CD8-positive, alpha-beta memory T cell (primary cell): ENCODE results near the gene OR2K2. TPM values are rescaled to one million over a fixed set of nuclear protein-coding genes. Genes with fewer than 3 reads are reported as not detected.
"Not testable (repeated sequence)": the region's sequence is repeated elsewhere in the genome, so short reads cannot be mapped to it uniquely, and the experiment has no call there.

Experiments
- CTCF ChIA-PET: fragments of 350-600 bp; sonication (Branson Sonifier 250); formaldehyde crosslinking; loops from one replicate; lab custom pipeline; 2021; ENCODE audit warnings: antibody characterized with exemption; lab: Charles Lee
- POLR2A ChIA-PET: fragments of 350-600 bp; sonication (Branson Sonifier 250); formaldehyde crosslinking; loops from one replicate; lab custom pipeline; 2021; ENCODE audit warnings: antibody characterized with exemption; lab: Charles Lee
- DNase-seq, 5 donors: peaks; one replicate each; pipeline versions ENCODE4 v3.0.0 to v3.0.0-alpha.2; 2020 to 2022; ENCODE audit warnings: mixed read lengths in 1 of 5
- H3K27ac ChIP-seq: one replicate; pipeline ENCODE4 v1.7.0; 2013; ENCODE audit warnings: low read depth, mild to moderate bottlenecking, low read length, moderate library complexity
- H3K27me3 ChIP-seq: 2 replicates; pipeline ENCODE4 v1.7.0; 2013; ENCODE audit warnings: low read length, mild to moderate bottlenecking; ENCODE audit not compliant: insufficient read depth, poor library complexity, severe bottlenecking
- H3K36me3 ChIP-seq: 2 replicates; pipeline ENCODE4 v1.7.0; 2013; ENCODE audit warnings: mild to moderate bottlenecking, low read length, moderate library complexity; ENCODE audit not compliant: insufficient read depth
- H3K4me1 ChIP-seq: 2 replicates; pipeline ENCODE4 v1.7.0; 2013; ENCODE audit warnings: mild to moderate bottlenecking, low read length, moderate library complexity; ENCODE audit not compliant: insufficient read depth
- H3K4me3 ChIP-seq: 2 replicates; pipeline ENCODE4 v1.7.0; 2013; ENCODE audit warnings: mild to moderate bottlenecking, low read length
- H3K9me3 ChIP-seq: 2 replicates; pipeline ENCODE4 v1.7.0; 2013; ENCODE audit warnings: mild to moderate bottlenecking, low read length
- H3K27ac Mint-ChIP-seq, 8 donors: one replicate each; pipeline ENCODE4 v1.8.0; 2020 to 2021; ENCODE audit warnings: mixed read lengths in 8 of 8, mild to moderate bottlenecking in 6 of 8, inconsistent platforms in 3 of 8, moderate library complexity in 3 of 8
- H3K27me3 Mint-ChIP-seq, 2 donors: one replicate each; pipeline ENCODE4 v1.8.0; 2020 to 2021; ENCODE audit warnings: mixed read lengths in 2 of 2, mild to moderate bottlenecking in 1 of 2, moderate library complexity in 1 of 2
- H3K36me3 Mint-ChIP-seq, 3 donors: one replicate each; pipeline ENCODE4 v1.8.0; 2020 to 2021; ENCODE audit warnings: mixed read lengths in 3 of 3, inconsistent platforms in 1 of 3, mild to moderate bottlenecking in 1 of 3
- H3K4me1 Mint-ChIP-seq, 3 donors: one replicate each; pipeline ENCODE4 v1.8.0; 2020 to 2021; ENCODE audit warnings: mixed read lengths in 3 of 3, inconsistent platforms in 1 of 3, mild to moderate bottlenecking in 1 of 3
- H3K4me3 Mint-ChIP-seq, 7 donors: one replicate each; pipeline ENCODE4 v1.8.0; 2020 to 2021; ENCODE audit warnings: mixed read lengths in 7 of 7, mild to moderate bottlenecking in 6 of 7, moderate library complexity in 4 of 7, inconsistent platforms in 2 of 7
- H3K9me3 Mint-ChIP-seq, 5 donors: one replicate each; pipeline ENCODE4 v1.8.0; 2020 to 2022; ENCODE audit warnings: mixed read lengths in 5 of 5, mild to moderate bottlenecking in 3 of 5, moderate library complexity in 2 of 5, inconsistent platforms in 1 of 5
- polyA plus RNA-seq: library from polyadenylated mRNA; unstranded; fragments of 300-500 nt; fragmentation: Illumina TruSeq; gene quantifications from one replicate; pipeline ENCODE4 v1.2.3, GENCODE V29; 2021
- total RNA-seq, 2 experiments: library from RNA; stranded (reverse); gene quantifications; one replicate each; pipeline ENCODE4 v1.2.3, GENCODE V29; 2021

The OR2K2 gene
- total and polyA plus RNA-seq, 3 experiments from 2014 or later: not detected

DNA sequence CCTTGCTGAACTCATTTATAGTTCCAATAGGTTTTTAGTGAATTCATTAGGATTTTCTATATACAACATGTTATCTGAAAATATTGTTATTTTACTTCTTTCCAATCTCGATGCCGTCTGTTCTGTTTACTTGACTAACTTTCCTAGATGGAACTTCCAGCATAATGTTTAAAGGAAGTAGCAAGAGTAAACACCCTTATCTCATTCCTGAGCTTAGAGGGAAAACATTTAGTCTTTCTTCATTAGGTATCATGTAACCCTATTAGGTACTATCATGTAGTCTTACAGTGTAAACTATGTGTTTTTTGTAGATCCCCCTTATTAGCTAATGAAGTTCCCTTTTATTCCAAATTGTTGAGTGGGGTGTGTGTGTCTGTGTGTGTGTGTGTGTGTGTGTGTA is 22.5 kb upstream of the OR2K2 start:
- H3K4me1 Mint-ChIP-seq: no peaks in the 10 kb centered on the region
- no peaks in the 10 kb centered on the region for H3K27me3 Mint-ChIP-seq
- Histone ChIP-seq H3K4me1 (no peaks in the 10 kb centered on the region), H3K27ac (no peak overlapping the region), H3K4me3 (no peak overlapping the region), H3K9me3 (no peaks in the 10 kb centered on the region), H3K27me3 (no peaks in the 10 kb centered on the region), H3K36me3 (no peaks in the 10 kb centered on the region)
- H3K4me3 Mint-ChIP-seq: no peak overlapping the region
- peaks cover 0 to 7% (median 4%) of the 10 kb centered on the region in 5 donors for H3K9me3 Mint-ChIP-seq
- H3K27ac Mint-ChIP-seq: no peak overlapping the region
- no peaks in the 10 kb centered on the region for H3K36me3 Mint-ChIP-seq
- ChIA-PET CTCF (no interaction called here), POLR2A (no interaction called here)
- DNase-seq: no peak

DNA sequence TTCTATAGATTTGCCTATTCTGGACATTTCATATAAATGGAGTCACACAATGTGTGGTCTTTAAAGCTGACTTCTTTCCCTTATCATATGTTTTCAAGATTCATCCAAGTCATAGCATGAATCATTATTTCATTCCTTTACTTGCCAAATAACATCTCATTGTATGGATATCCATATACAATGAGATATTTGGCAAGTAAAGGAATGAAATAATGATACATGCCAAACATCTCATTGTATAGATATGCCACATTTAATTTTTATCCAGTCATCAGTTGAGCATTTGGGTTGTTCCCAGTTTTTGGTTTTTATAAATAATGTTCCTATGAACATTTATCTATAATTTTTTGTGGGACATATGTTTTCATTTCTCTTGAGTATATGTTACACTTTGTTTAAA is 20.5 kb upstream of the OR2K2 start:
- Mint-ChIP-seq H3K4me1 (no peaks in the 10 kb centered on the region), H3K27ac (no peak overlapping the region), H3K36me3 (no peaks in the 10 kb centered on the region), H3K9me3 (peaks cover 0 to 9% (median 4%) of the 10 kb centered on the region in 5 donors), H3K27me3 (peaks cover 9 to 12% of the 10 kb centered on the region in 2 donors), H3K4me3 (no peak overlapping the region)
- POLR2A ChIA-PET: no interaction called here
- no peaks in the 10 kb centered on the region for H3K4me1 ChIP-seq
- no peaks in the 10 kb centered on the region for H3K9me3 ChIP-seq
- no peaks in the 10 kb centered on the region for H3K36me3 ChIP-seq
- CTCF ChIA-PET: no interaction called here
- DNase-seq: no peak
- H3K27me3 ChIP-seq: no peaks in the 10 kb centered on the region
- H3K27ac ChIP-seq: no peak overlapping the region
- H3K4me3 ChIP-seq: no peak overlapping the region

- Mint-ChIP-seq H3K9me3 (peaks cover 0 to 9% (median 4%) of the 10 kb centered on the region in 5 donors), H3K4me3 (no peak overlapping the region), H3K27ac (no peak overlapping the region), H3K27me3 (peaks cover 11 to 13% of the 10 kb centered on the region in 2 donors), H3K36me3 (no peaks in the 10 kb centered on the region), H3K4me1 (no peaks in the 10 kb centered on the region)
- ChIA-PET CTCF (no interaction called here), POLR2A (no interaction called here)
- Histone ChIP-seq H3K27ac (no peak overlapping the region), H3K4me3 (no peak overlapping the region), H3K27me3 (no peaks in the 10 kb centered on the region), H3K4me1 (no peaks in the 10 kb centered on the region), H3K9me3 (no peaks in the 10 kb centered on the region), H3K36me3 (no peaks in the 10 kb centered on the region)
- no peak for DNase-seq
Measured at GRCh38 chr9:111349766-111350165, 19.7 kb upstream of the OR2K2 start.

DNA sequence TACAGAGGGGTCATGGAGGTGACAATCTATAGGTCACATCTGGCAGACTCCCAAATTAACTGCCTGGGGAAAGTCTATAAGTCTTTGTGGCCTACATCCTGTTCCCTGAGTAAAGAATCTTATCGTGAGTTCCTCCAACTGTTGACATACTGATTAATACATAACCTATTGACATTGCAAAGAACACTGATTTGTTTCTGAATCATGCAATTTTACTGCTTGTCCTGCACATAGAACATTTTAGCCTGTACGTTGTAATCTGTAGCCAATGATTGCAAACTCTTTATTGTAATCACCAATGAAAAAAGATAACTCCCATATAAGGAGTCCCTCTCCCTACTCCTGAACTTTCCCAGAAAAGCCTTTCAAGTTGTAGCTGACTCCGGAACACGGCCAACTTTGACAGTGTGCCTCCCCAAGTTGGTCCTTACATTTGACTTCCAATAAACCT is 18.8 kb upstream of the OR2K2 start:
- H3K4me3 Mint-ChIP-seq: no peak overlapping the region
- DNase-seq: no peak
- peaks cover 13 to 16% of the 10 kb centered on the region in 2 donors for H3K27me3 Mint-ChIP-seq
- no peaks in the 10 kb centered on the region for H3K36me3 Mint-ChIP-seq
- H3K4me1 Mint-ChIP-seq: no peaks in the 10 kb centered on the region
- Histone ChIP-seq H3K9me3 (no peaks in the 10 kb centered on the region), H3K27me3 (no peaks in the 10 kb centered on the region), H3K4me1 (no peaks in the 10 kb centered on the region), H3K4me3 (no peak overlapping the region), H3K36me3 (no peaks in the 10 kb centered on the region), H3K27ac (no peak overlapping the region)
- CTCF ChIA-PET: no interaction called here
- POLR2A ChIA-PET: no interaction called here
- H3K9me3 Mint-ChIP-seq: peaks cover 0 to 9% (median 4%) of the 10 kb centered on the region in 5 donors
- H3K27ac Mint-ChIP-seq: no peak overlapping the region

DNA sequence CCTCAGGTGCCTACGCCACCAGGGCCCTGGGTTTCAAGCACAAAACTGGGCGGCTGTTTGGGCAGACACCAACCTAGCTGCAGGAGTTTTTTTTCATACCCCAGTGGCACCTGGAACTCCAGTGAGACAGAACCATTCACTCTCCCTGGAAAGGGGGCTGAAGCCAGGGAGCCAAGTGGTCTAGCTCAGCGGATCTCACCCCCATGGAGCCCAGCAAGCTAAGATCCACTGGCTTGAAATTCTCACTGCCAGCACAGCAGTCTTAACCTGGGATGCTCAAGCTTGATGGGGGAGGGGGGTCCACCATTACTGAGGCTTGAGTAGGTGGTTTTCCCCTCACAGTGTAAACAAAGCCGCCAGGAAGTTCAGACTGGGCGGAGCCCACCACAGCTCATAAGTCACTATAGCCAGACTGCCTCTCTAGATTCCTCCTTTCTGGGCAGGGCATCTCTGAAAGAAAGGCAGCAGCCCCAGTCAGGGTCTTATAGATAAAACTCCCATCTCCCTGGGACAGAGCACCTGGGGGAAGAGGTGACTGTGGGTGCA is 4.4 kb upstream of the OR2K2 start:
- peak in 2 of 5 donors; percentile 10 to 48 for DNase-seq
- H3K27me3 Mint-ChIP-seq: peaks cover 15 to 29% of the 10 kb centered on the region in 2 donors
- POLR2A ChIA-PET: not testable (repeated sequence)

GRCh38 chr9:111320631-111321030 is 9.4 kb downstream of the OR2K2 start:
- no peaks in the 10 kb centered on the region for H3K4me1 ChIP-seq
- DNase-seq: no peak
- ChIA-PET POLR2A (no interaction called here), CTCF (no interaction called here)
- H3K27ac ChIP-seq: no peak overlapping the region
- H3K9me3 ChIP-seq: no peaks in the 10 kb centered on the region
- no peak overlapping the region for H3K27ac Mint-ChIP-seq
- H3K4me3 Mint-ChIP-seq: no peak overlapping the region
- no peaks in the 10 kb centered on the region for H3K27me3 ChIP-seq
- H3K4me1 Mint-ChIP-seq: no peaks in the 10 kb centered on the region
- H3K4me3 ChIP-seq: no peak overlapping the region
- peaks cover 0 to 19% (median 9%) of the 10 kb centered on the region in 5 donors for H3K9me3 Mint-ChIP-seq
- peaks cover 2 to 22% of the 10 kb centered on the region in 2 donors for H3K27me3 Mint-ChIP-seq
- no peaks in the 10 kb centered on the region for H3K36me3 Mint-ChIP-seq
- H3K36me3 ChIP-seq: no peaks in the 10 kb centered on the region

More for the DNA sequence above, 4.4 kb upstream of the OR2K2 start:
- H3K27me3 ChIP-seq, H3K9me3 Mint-ChIP-seq, H3K27ac ChIP-seq, CTCF ChIA-PET, H3K4me1 ChIP-seq, H3K9me3 ChIP-seq, H3K36me3 ChIP-seq, H3K4me3 ChIP-seq, H3K36me3 Mint-ChIP-seq, H3K27ac Mint-ChIP-seq: not testable (repeated sequence)
- H3K4me1 Mint-ChIP-seq: peaks cover 10 to 29% (median 27%) of the 10 kb centered on the region in 3 donors
- H3K4me3 Mint-ChIP-seq: peak overlapping the region in 1 of 7 donors; percentile 41

DNA sequence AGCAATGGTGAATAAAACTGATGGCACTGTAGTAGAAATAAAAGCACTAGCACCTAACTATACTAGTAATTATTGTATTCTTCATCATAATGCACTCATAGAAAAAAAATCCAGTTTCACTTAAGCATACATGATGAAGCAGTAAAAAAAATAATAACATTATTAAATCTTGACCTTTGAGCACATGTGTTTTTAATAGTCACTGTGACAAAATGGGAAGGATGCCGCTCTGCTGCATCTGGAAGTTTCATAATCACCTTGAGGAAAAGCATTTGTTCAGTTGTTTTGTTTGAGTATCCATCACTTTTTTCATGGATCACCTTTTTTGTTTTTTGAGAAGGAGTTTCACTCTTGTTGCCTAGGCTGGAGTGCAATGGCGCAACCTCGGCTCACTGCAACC is 13.2 kb downstream of the OR2K2 start:
- Histone ChIP-seq H3K9me3 (no peaks in the 10 kb centered on the region), H3K27ac (no peak overlapping the region), H3K36me3 (no peaks in the 10 kb centered on the region), H3K27me3 (no peaks in the 10 kb centered on the region), H3K4me1 (no peaks in the 10 kb centered on the region), H3K4me3 (no peak overlapping the region)
- H3K9me3 Mint-ChIP-seq: peaks cover 0 to 15% (median 6%) of the 10 kb centered on the region in 5 donors
- ChIA-PET CTCF (no interaction called here), POLR2A (no interaction called here)
- no peak overlapping the region for H3K27ac Mint-ChIP-seq
- peaks cover 8% of the 10 kb centered on the region in 2 donors for H3K27me3 Mint-ChIP-seq
- no peak for DNase-seq
- H3K36me3 Mint-ChIP-seq: no peaks in the 10 kb centered on the region
- H3K4me3 Mint-ChIP-seq: no peak overlapping the region
- H3K4me1 Mint-ChIP-seq: no peaks in the 10 kb centered on the region

DNA sequence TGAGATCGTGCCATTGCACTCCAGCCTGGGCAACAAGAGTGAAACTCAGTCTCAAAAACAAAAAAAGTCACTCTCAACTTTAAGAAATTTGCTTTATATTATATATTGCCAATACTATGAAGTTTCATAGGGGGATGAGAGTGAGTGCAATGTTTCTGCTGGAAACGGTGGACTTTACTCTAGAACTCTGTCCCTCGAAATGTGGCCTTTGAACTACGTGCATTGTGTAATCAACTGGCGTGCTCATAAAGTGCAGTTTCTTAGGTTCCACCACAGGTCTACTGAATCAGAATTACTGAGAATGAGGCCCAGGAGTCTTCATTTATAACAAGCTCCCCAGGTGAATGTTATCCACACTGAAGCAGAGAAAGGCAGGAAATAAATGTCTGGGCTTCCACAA is 24.1 kb downstream of the OR2K2 start:
- Histone ChIP-seq H3K27ac (no peak overlapping the region), H3K36me3 (no peaks in the 10 kb centered on the region), H3K4me1 (no peaks in the 10 kb centered on the region), H3K27me3 (no peaks in the 10 kb centered on the region), H3K4me3 (no peak overlapping the region), H3K9me3 (no peaks in the 10 kb centered on the region)
- Mint-ChIP-seq H3K27me3 (peaks cover 0 to 4% of the 10 kb centered on the region in 2 donors), H3K9me3 (peaks cover 0 to 1% (median 0%) of the 10 kb centered on the region in 5 donors), H3K27ac (no peak overlapping the region), H3K36me3 (no peaks in the 10 kb centered on the region), H3K4me1 (no peaks in the 10 kb centered on the region), H3K4me3 (no peak overlapping the region)
- no peak for DNase-seq
- ChIA-PET CTCF (no interaction called here), POLR2A (no interaction called here)
